Endothelial cell of umbilical vein (primary cell): ENCODE data around the gene CAMTA2. TPM values are rescaled to one million over a fixed set of nuclear protein-coding genes. Genes with fewer than 3 reads are reported as not detected.

Experiments used
- BruUV-seq: library from RNA; stranded (reverse); fragments of 400-500 nt; replicated peaks from 2 replicates; lab custom pipeline; 2021; lab: Mats Ljungman, UMichigan
- CTCF ChIA-PET: fragments of 300-600, 350-600 bp; sonication (Branson Sonifier 250); formaldehyde crosslinking; loops from one replicate; lab custom pipeline; 2021; ENCODE audit warnings: antibody characterized with exemption, inconsistent platforms; lab: Charles Lee
- POLR2A ChIA-PET: fragments of 300-600, 350-600 bp; sonication (Branson Sonifier 250); formaldehyde crosslinking; loops from one replicate; lab custom pipeline; 2021; ENCODE audit warnings: antibody characterized with exemption, inconsistent platforms; lab: Charles Lee
- DNase-seq: peaks from one replicate; pipeline ENCODE4 v3.0.0-alpha.2; 2011; ENCODE audit warnings: low read depth, low spot score
- FAIRE-seq: peaks from 2 replicates; lab custom pipeline; 2011; peaks lifted over from hg19 to GRCh38; lab: Jason Lieb, UNC
- H2AFZ ChIP-seq: 2 replicates; pipeline ENCODE4 v1.6.0; 2012; ENCODE audit warnings: low read depth, low read length, control low read depth, inconsistent platforms
- H3K27ac ChIP-seq: 2 replicates; pipeline ENCODE4 v1.5.1; 2011; ENCODE audit warnings: low read depth, mild to moderate bottlenecking, control low read depth, low read length, moderate library complexity; ENCODE audit not compliant: insufficient read depth
- H3K27me3 ChIP-seq, 2 experiments: 2 replicates each; pipeline versions ENCODE4 v1.6.0 to v1.6.1; 2011; ENCODE audit warnings: low read length in 2 of 2, mixed read lengths in 1 of 2; ENCODE audit not compliant: control insufficient read depth in 2 of 2, insufficient read depth in 2 of 2
- H3K36me3 ChIP-seq, 2 experiments: 2 replicates in 1 of 2; 3 replicates in 1 of 2; pipeline ENCODE4 v1.5.1; 2011; ENCODE audit warnings: low read length in 2 of 2, mild to moderate bottlenecking in 1 of 2, moderate library complexity in 1 of 2; ENCODE audit not compliant: control insufficient read depth in 2 of 2, insufficient read depth in 2 of 2; ENCODE audit errors: extremely low read depth in 1 of 2
- H3K4me1 ChIP-seq: 3 replicates; pipeline ENCODE4 v1.5.1; 2011; ENCODE audit warnings: mild to moderate bottlenecking, low read length; ENCODE audit not compliant: control insufficient read depth, insufficient read depth; ENCODE audit errors: extremely low read depth
- H3K4me2 ChIP-seq: 2 replicates; pipeline ENCODE4 v1.6.1; 2011; ENCODE audit warnings: low read length, control low read depth, mixed read lengths; ENCODE audit not compliant: insufficient read depth
- H3K4me3 ChIP-seq, 3 experiments: fragments of 200-600 bp in 1 of 3; sonication (generic), shearing (Covaris generic) in 1 of 3; replicated peaks in 1 of 3; 2 replicates each; pipeline ENCODE4 v1.5.1; 2011 to 2016; ENCODE audit warnings: control low read depth in 3 of 3, low read length in 3 of 3, mild to moderate bottlenecking in 2 of 3, inconsistent platforms in 1 of 3, low read depth in 1 of 3, moderate library complexity in 1 of 3; ENCODE audit not compliant: insufficient read depth in 1 of 3
- H3K79me2 ChIP-seq: 2 replicates; pipeline ENCODE4 v1.6.0; 2012; ENCODE audit warnings: low read length, inconsistent platforms; ENCODE audit not compliant: control insufficient read depth, insufficient read depth
- H3K9ac ChIP-seq: replicated peaks from 2 replicates; pipeline ENCODE3; 2011; ENCODE audit warnings: low read length, control low read depth; ENCODE audit not compliant: insufficient read depth; ENCODE audit errors: extremely low read depth
- H3K9me1 ChIP-seq: replicated peaks from 3 replicates; pipeline ENCODE4 v1.6.0; 2011; ENCODE audit warnings: mild to moderate bottlenecking, low read length; ENCODE audit not compliant: control insufficient read depth, insufficient read depth; ENCODE audit errors: extremely low read depth
- H3K9me3 ChIP-seq: replicated peaks from 2 replicates; pipeline ENCODE4 v1.5.1; 2012; ENCODE audit warnings: low read length, inconsistent platforms; ENCODE audit not compliant: control insufficient read depth, insufficient read depth
- H4K20me1 ChIP-seq: replicated peaks from 2 replicates; pipeline ENCODE3; 2011; ENCODE audit warnings: mild to moderate bottlenecking, low read length; ENCODE audit not compliant: control insufficient read depth, insufficient read depth; ENCODE audit errors: extremely low read depth
- CTCF ChIP-seq, 2 donors: IDR thresholded peaks; 1 replicate in 1 of 2; 2 replicates in 1 of 2; pipeline ENCODE4 v1.5.1; 2011; ENCODE audit warnings: low read length in 2 of 2, mild to moderate bottlenecking in 2 of 2, moderate library complexity in 2 of 2, control low read depth in 1 of 2, inconsistent platforms in 1 of 2, low read depth in 1 of 2; ENCODE audit not compliant: insufficient read depth in 1 of 2; ENCODE audit errors: extremely low read depth in 1 of 2
- FOS ChIP-seq: IDR thresholded peaks from 2 replicates; pipeline ENCODE4 v1.6.1; 2011; ENCODE audit warnings: mild to moderate bottlenecking, low read length, moderate library complexity, borderline replicate concordance; ENCODE audit not compliant: insufficient read depth
- JUN ChIP-seq: IDR thresholded peaks from 2 replicates; pipeline ENCODE4 v1.6.1; 2011; ENCODE audit warnings: borderline replicate concordance, low read depth; ENCODE audit not compliant: insufficient read length, insufficient read depth
- dilution Hi-C: fragments of 300-500 bp; cut with MboI; formaldehyde crosslinking; loops from one replicate; pipeline ENCODE4 v1.15.0; 2019; ENCODE audit warnings: low sequenced_read_pairs; ENCODE audit not compliant: extremely low pct_ligation_motif_present
- intact Hi-C: fragments of 100-400 bp; cut with micrococcal nuclease; formaldehyde crosslinking; loops from one replicate; pipeline ENCODE4 v1.10.0; 2022
- polyA plus RNA-seq, 4 experiments: library from polyadenylated mRNA; depleted of rRNA in 3 of 4; stranded (reverse) in 3 of 4; unstranded in 1 of 4; fragments of >200 nt; gene quantifications; 2 replicates each; pipeline versions ENCODE4 v1.2.1 to v1.2.3, GENCODE V29; 2011 to 2012; ENCODE audit warnings: missing spikeins in 1 of 4
- total RNA-seq: library from RNA; stranded (reverse); gene quantifications from 2 replicates; pipeline ENCODE4 v1.2.3, GENCODE V29; 2021

Gene CAMTA2
- total and polyA plus RNA-seq, 2 donors (not counting 3 experiments of a cell fraction or from before 2014, with no cell fraction given), result 33.8 to 51.0 TPM

GRCh38 chr17:5003214-5003867 lies 15.9 kb upstream of the CAMTA2 start:
- dilution Hi-C loops (no loop called here), intact Hi-C loops (no loop called here)
- Histone ChIP-seq H3K9me1 (no peaks in the 10 kb centered on the region), H3K27ac (no peak overlapping the region), H4K20me1 (no peaks in the 10 kb centered on the region), H3K4me3 (no peak overlapping the region), H3K36me3 (peaks cover 29 to 64% of the 10 kb centered on the region in 2 experiments), H2AFZ (no peak overlapping the region), H3K4me1 (peaks cover 13% of the 10 kb centered on the region), H3K4me2 (no peak overlapping the region), H3K9me3 (no peaks in the 10 kb centered on the region), H3K9ac (no peak overlapping the region), H3K27me3 (no peaks in the 10 kb centered on the region), H3K79me2 (peaks cover 29% of the 10 kb centered on the region)
- ChIA-PET CTCF (interaction anchor here (0.9 to 1.5 kb wide), 2 partner anchors 16 to 25 kb away, joined by 4 read pairs; partner anchors contain the start of gene CAMTA2), POLR2A (no interaction called here)
- FAIRE-seq, result no peak
- no TSS peak for BruUV-seq
- no peak for DNase-seq
- TF ChIP-seq JUN (no peak), FOS (no peak), CTCF (IDR thresholded peaks at IDR 0.05; ENCODE audit: extremely low read depth in 1 of 2, insufficient read depth in 1 of 2, low read depth in 1 of 2, low read length in 2 of 2) (no peak)
